A549 (cell line): ENCODE measurements around the gene RCAN2.

Source experiments
- EP300 ChIP-seq, 2 experiments: fragments of >200 bp; sonication (Bioruptor Twin); formaldehyde crosslinking; IDR thresholded peaks; 2 replicates in 1 of 2; 3 replicates in 1 of 2; pipeline ENCODE4 v1.6.1; 2016 to 2017
- FOSL2 ChIP-seq, 2 experiments: fragments of 450-650 bp in 1 of 2; fragments of >200 bp in 1 of 2; sonication (Bioruptor Twin) in 1 of 2; formaldehyde crosslinking; IDR thresholded peaks; 2 replicates each; pipeline versions ENCODE4 v1.5.0 to v1.6.1; 2016 to 2020; ENCODE audit warnings: mild to moderate bottlenecking in 1 of 2, moderate library complexity in 1 of 2
- MAZ ChIP-seq: fragments of 150-350 bp; IDR thresholded peaks from 2 replicates; pipeline ENCODE4 v1.6.1; 2014; ENCODE audit warnings: antibody characterized with exemption, low read depth, low read length, borderline replicate concordance
- NPAS2 ChIP-seq: fragments of 250-450 bp; sonication (Bioruptor Pico); IDR thresholded peaks from 2 replicates; pipeline ENCODE4 v1.8.0; 2022; ENCODE audit warnings: mild to moderate bottlenecking, moderate library complexity, borderline replicate concordance
- RFX5 ChIP-seq: fragments of 450-650 bp; IDR thresholded peaks from 2 replicates; pipeline ENCODE4 v1.7.1; 2014; ENCODE audit warnings: antibody characterized with exemption, mild to moderate bottlenecking, moderate library complexity
- TF ChIP-seq, protein P1 (sequence below): fragments of >200 bp; sonication (Bioruptor Twin); formaldehyde crosslinking; IDR thresholded peaks from 2 replicates; pipeline ENCODE4 v1.6.1; 2016
- TF ChIP-seq, protein P2 (sequence below): fragments of 200-600 bp; sonication (generic); IDR thresholded peaks from 2 replicates; pipeline ENCODE4 v1.6.1; 2016; ENCODE audit warnings: antibody characterized with exemption, mild to moderate bottlenecking, moderate library complexity

DNA sequence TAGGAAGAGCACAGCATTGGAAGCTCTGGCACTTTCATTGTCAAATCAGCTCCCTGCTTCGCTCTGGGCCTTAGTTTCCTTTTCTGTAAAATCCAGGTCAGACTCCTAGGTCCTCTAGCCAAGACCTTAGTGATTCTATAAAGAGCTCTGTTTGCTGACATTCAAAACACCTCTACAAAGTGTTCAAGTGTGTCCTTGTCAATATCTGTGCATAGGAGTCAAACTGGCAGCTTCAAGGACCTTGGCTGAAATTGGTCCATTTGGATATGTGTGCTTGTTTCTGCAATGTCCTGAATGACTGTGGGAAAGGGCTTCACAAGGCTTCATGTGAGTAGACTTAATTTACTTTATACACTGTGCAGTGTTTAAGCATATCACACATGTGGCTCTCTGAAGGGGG, 246.6 kb downstream of the RCAN2 start:
- TF ChIP-seq, protein P1, sequence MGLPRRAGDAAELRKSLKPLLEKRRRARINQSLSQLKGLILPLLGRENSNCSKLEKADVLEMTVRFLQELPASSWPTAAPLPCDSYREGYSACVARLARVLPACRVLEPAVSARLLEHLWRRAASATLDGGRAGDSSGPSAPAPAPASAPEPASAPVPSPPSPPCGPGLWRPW, result no peak
- TF ChIP-seq EP300 (IDR thresholded peaks at IDR 0.05) (no peak), MAZ (no peak), NPAS2 (no peak), FOSL2 (IDR thresholded peaks at IDR 0.05) (no peak), FOSL2 (CRISPR knock-in tag; IDR thresholded peaks at IDR 0.05) (no peak), RFX5 (no peak)
- TF ChIP-seq, protein P2, sequence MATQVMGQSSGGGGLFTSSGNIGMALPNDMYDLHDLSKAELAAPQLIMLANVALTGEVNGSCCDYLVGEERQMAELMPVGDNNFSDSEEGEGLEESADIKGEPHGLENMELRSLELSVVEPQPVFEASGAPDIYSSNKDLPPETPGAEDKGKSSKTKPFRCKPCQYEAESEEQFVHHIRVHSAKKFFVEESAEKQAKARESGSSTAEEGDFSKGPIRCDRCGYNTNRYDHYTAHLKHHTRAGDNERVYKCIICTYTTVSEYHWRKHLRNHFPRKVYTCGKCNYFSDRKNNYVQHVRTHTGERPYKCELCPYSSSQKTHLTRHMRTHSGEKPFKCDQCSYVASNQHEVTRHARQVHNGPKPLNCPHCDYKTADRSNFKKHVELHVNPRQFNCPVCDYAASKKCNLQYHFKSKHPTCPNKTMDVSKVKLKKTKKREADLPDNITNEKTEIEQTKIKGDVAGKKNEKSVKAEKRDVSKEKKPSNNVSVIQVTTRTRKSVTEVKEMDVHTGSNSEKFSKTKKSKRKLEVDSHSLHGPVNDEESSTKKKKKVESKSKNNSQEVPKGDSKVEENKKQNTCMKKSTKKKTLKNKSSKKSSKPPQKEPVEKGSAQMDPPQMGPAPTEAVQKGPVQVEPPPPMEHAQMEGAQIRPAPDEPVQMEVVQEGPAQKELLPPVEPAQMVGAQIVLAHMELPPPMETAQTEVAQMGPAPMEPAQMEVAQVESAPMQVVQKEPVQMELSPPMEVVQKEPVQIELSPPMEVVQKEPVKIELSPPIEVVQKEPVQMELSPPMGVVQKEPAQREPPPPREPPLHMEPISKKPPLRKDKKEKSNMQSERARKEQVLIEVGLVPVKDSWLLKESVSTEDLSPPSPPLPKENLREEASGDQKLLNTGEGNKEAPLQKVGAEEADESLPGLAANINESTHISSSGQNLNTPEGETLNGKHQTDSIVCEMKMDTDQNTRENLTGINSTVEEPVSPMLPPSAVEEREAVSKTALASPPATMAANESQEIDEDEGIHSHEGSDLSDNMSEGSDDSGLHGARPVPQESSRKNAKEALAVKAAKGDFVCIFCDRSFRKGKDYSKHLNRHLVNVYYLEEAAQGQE, result no peak
